Tibial nerve (tissue), 4 donors: ENCODE measurements around the gene IGSF10.

Experiments
- CTCF ChIP-seq, 5 experiments: fragments of 200-600 bp in 3 of 5; fragments of 450-650 bp in 2 of 5; sonication (generic) in 3 of 5; IDR thresholded peaks; one replicate each; pipeline ENCODE4 v1.5.1; 2016 to 2019; ENCODE audit warnings: antibody characterized with exemption in 5 of 5, mild to moderate bottlenecking in 3 of 5, moderate library complexity in 2 of 5
- EP300 ChIP-seq, 2 donors: sonication (generic); formaldehyde crosslinking; IDR thresholded peaks; one replicate each; pipeline ENCODE4 v1.6.1; 2017; ENCODE audit warnings: antibody characterized with exemption in 2 of 2, mild to moderate bottlenecking in 1 of 2

DNA sequence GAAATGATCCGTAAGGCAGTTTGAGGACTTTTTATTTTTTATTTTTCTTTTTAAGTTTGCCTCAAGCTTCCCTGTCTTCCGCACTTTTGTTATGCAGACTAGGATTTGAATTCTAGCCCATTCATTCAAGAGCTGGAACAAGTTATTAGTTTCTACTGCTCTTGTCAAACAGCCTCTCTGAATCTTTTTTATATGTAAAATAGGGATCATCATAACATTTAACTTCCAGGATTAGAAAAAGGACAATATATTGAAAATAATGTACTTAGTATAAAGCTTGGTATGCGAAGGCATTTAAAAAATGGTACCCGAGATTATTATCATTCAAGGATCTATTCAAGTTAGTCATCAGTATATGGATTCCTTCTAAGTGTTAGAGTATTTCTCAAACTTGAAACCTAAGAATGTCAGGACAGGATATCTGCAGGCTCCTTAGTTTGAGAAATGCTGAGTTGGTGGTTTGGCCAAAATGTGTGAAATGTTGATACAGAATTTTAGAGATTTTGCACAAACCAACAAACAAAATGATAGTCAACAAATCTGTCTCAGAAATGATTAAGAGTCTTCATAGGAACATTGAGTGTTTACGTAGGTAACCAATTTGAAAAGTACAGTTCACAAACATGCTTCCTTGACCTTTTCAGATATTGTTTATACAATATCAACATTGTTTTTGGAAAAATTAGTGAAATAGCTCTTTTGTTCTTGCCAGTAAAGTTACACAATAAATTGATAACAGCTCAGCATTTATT is 40.5 kb upstream of the IGSF10 start:
- no peak for TF ChIP-seq EP300 (IDR thresholded peaks at IDR 0.05)
- TF ChIP-seq CTCF (IDR thresholded peaks at IDR 0.05), result no peak
